Erythroblast (primary cell): Measurements from ENCODE around the gene PGP.

Experiments
- DNase-seq, 2 experiments: peaks; one replicate each; lab custom pipeline; 2025; lab: John Stamatoyannopoulos, UW
- GATA1 ChIP-seq: IDR thresholded peaks from 2 replicates; pipeline ENCODE4 v1.6.1; 2011; ENCODE audit warnings: low read depth, mild to moderate bottlenecking, control low read depth, low read length, moderate library complexity
- POLR2A ChIP-seq: IDR thresholded peaks from 2 replicates; pipeline ENCODE4 v1.6.1; 2011; ENCODE audit warnings: mild to moderate bottlenecking, low read length

The PGP gene

GRCh38 chr16:2181952-2182351, 32.7 kb downstream of the PGP start:
- TF ChIP-seq POLR2A, result no peak
- TF ChIP-seq GATA1, result no peak
- no peak for DNase-seq

DNA sequence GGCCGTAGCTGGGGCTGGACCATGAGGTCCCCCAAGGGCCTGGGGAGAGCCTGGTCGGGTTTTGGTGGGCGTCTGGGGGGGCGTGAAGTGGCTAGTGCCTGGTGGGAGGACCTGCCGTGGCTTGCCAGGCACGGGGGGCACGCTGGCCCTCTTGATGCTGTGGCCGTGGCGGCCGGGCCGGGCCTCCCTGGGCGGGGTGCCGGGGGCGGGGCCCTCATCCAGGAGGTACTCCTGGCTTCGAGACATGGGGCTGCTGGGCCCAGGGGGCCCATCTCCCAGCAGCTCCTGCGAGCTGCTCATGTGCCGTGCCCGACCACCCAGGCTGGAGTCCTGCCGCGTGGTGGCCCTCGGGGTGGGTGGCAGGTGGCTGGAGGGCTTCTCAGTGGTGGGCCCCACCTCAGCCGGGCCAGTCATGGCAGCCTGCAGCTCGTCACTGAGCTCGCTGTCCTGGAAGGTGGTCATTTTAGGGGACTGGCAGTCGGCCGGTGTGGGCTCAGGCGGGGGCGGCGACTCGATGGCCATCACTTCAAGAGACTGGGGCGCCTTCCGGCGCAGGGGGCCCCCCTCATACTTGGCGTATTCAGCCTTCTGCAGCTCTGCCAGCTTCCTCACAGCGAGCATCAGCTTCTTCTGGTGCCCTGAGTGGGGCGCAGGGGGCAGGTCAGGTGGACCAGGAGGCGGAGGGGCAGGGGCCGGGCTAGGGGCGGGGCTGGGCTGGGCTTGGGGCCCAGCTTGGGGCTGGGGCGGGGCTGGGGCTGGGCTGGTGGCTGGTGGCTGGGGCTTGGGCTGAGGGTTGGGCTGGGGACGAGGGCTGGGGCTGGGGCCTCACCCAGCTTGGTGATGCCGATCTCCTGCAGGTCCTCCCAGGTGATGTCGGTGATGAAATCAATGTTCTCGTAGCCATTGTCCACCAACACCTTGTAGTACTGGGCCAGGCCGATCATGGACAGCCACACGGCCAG, 33.4 kb downstream of the PGP start:
- TF ChIP-seq POLR2A (no peak), GATA1 (no peak)
- DNase-seq, result no peak

DNA sequence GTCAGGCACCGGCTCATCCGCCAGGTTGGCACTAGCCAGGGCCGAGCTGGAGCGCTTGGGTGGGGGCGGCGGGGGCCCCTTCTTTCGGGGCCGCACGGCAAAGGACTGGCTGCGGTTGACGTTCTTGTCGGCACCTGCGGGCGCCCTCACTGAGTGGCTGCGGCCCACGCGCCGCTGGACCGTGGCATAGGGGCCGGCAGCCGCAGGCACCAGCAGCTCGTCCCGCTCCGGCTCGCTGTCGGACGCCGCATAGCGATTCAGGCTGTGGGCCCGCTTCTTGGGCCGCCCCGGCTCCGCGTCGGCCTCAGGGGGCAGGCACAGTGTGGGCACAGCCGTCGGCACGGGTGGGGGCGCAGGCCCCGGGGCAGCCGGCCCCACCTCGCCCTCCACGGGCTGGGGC, 34.2 kb downstream of the PGP start:
- DNase-seq, result no peak
- TF ChIP-seq POLR2A (no peak), GATA1 (no peak)

- TF ChIP-seq GATA1, result no peak
- DNase-seq, result no peak
These were observed 35.1 kb downstream of the PGP start for GRCh38 chr16:2179576-2179975.

- no peak for DNase-seq
- TF ChIP-seq POLR2A, result no peak
These were observed 35.5 kb downstream of the PGP start for GRCh38 chr16:2179107-2179501.

DNA sequence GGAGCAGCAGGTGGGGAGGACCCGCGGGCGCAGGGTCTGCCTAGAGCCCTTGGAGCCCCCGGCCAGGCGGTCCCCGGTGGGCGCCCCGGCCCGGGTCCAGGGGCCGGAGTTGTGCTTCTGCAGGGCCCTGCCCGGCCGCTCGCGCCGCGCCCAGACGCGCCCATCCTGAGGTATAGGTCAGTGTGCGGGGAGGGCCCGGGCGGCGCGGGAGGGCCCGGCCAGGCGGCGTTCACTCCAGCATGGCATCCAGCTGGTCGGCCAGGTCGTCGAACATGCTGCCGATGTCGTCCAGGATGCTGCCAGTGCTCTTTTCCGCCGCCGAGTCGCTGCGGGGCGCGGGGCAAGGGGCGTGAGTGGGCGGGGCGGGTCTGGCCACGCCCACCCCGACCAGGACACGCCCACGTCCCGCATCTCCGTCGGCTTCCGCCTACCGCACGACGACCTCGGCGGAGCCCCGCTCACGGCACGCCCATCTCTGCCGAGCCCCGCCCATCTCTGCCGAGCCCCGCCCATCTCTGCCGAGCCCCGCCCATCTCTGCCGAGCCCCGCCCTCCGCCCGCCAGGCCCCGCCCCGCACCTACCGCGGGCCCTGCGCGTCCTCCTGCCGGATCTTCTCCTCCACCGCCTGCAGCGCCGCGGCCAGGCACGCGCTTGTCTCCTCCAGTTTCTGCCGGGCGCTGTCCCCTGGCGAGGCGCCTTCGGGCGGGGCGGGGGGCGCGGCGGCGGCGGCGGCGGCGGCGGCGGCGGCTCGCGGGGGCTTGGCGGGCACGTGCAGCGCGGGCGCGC, 36.1 kb downstream of the PGP start:
- peak; percentile 71 to 73 for DNase-seq
- TF ChIP-seq POLR2A (no peak), GATA1 (no peak)

GRCh38 chr16:2177561-2177960, 37.1 kb downstream of the PGP start:
- no peak for DNase-seq
- TF ChIP-seq POLR2A, result no peak
- TF ChIP-seq GATA1, result no peak

DNA sequence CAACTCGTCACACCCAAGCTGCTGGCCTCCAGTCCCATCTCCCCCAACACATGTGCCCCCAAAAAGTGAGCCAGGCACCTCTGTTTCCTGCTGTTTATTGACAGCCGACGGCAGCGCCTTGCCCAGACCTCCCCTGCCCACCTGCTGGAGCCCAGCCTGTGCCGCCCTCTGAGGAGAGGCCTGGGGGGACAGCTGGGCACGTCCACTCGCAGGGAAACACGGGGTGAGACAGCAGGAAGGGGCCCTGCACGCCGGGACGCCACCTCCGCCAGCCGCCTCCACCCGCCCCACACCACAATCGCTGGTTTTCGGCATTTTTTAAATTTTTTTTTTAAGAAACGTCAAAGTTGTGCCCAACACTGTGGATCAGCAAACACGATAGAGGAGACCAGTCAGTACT, 37.5 kb downstream of the PGP start:
- TF ChIP-seq GATA1, result no peak
- TF ChIP-seq POLR2A, result no peak
- DNase-seq, result no peak

DNA sequence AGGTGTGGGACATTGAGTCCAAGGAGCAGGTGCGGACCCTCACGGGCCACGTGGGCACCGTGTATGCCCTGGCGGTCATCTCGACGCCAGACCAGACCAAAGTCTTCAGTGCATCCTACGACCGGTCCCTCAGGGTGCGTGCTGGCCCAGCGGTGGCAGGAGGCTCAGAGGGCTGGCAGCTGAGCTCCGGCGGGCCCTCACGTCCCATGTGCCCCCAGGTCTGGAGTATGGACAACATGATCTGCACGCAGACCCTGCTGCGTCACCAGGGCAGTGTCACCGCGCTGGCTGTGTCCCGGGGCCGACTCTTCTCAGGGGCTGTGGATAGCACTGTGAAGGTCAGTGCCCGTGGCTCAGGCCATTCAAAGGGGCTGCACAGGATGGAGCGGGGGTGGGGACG, 38.6 kb downstream of the PGP start:
- no peak for DNase-seq
- TF ChIP-seq POLR2A (no peak), GATA1 (no peak)

GRCh38 chr16:2175454-2175853, 39.2 kb downstream of the PGP start:
- TF ChIP-seq GATA1, result no peak
- no peak for TF ChIP-seq POLR2A
- DNase-seq, result no peak

DNA sequence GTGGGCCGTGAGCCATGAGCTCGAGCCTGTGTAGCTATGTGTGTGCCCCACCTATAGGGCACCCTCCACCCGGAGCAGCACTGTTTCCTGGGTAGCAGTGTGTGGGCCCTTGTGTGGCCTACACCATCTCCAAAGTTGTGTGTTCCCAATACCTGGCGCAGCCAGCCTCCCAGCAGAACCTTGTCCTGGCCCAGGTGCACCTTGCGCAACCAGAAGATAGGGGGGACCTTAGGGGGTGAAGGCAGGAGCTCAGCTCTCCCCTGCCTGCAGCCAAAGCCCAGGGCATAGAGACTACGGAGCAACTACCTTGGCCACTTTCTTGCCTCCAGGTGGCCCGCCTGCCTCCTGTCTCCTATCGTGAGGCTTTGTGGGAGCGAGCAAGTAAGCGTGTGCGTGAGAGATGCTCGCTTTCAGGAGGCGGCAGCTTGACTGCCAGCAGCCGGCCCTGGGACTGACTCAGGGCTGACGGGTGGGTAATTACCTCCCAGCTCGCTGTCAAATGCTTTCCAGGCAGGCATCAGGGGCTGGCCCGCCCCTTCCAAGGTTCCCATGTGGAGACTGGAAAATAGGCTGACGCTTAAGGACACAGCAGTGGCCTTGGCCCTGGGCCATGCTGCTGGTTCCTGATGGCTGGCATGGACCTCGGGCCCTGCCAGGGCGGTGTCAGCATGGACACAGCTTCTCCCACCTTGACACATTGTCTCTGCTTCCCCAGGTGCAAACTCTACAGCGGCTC, 40.1 kb downstream of the PGP start:
- no peak for DNase-seq
- TF ChIP-seq POLR2A, result no peak
- TF ChIP-seq GATA1, result no peak

DNA sequence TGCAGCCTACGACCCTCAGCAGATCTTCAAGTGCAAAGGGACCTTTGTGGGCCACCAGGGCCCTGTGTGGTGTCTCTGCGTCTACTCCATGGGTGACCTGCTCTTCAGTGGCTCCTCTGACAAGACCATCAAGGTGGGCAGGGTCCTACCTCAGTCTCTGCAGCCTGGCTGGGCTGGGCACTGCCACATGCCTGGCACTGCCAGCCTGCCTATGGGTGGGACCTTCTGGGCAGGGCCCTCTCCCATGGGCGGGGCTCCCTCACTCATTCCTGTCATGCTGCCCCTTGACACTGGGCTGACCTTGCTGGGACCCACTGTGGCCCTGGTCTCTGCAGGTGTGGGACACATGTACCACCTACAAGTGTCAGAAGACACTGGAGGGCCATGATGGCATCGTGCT, 40.7 kb downstream of the PGP start:
- no peak for TF ChIP-seq POLR2A
- TF ChIP-seq GATA1, result no peak
- no peak for DNase-seq

DNA sequence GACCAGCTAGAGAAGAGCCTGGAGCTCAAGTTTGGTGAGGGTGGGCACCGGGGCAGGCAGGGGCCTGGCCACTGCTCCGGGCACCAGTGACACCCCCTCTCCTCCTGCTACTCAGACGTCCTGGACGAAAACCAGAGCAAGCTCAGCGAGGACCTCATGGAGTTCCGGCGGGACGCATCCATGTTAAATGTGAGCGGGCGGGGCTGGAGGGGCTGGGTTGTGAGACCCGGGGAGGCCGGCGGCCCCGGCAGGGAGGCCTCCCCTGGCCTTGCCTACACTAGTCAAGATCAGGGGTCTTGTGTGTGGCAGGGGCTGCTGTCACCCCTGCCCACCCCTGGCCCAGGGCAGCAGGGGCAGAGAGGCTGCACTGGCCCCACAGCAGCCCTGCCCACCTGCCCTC, 41.3 kb downstream of the PGP start:
- TF ChIP-seq POLR2A, result no peak
- no peak for TF ChIP-seq GATA1
- no peak for DNase-seq
